ENCODE measurements around the gene LGALS7B. TPM values are rescaled to one million over a fixed set of nuclear protein-coding genes. Genes with fewer than 3 reads are reported as not detected.

Gene LGALS7B
- total RNA-seq, 1 donor from 2014 or later: not detected

DNA sequence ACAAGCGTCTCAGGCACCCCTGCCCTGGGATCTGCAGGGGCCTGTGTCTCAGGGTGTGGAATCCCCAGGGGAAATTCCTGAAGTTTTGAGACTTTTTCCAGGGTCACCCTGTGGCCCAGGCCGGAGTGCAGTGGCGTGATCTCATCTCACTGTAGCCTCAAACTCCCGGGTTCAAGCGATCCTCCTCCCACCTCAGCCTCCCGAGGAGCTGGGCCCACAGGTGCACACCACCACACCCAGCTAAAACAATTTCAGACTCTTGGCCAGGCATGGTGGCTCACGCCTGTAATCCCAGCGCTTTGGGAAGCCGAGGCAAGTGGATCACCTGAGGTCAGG, 48.8 kb upstream of the LGALS7B start:
- Histone ChIP-seq H3K27ac (ENCODE audit: low read depth, low read length) (no peak overlapping the region), H3K9me3 (ENCODE audit: insufficient read depth, low read depth, low read length) (no peaks in the 10 kb centered on the region), H3K4me3 (ENCODE audit: insufficient read depth, low read depth, low read length) (no peak overlapping the region), H3K4me2 (ENCODE audit: low read length) (no peak overlapping the region), H2AFZ (ENCODE audit: low read depth, low read length) (no peak overlapping the region), H3K9ac (ENCODE audit: low read length) (no peak overlapping the region), H3K79me2 (ENCODE audit: insufficient read depth, low read length) (no peaks in the 10 kb centered on the region), H3K27me3 (ENCODE audit: insufficient read depth, low read length) (no peaks in the 10 kb centered on the region), H3K36me3 (ENCODE audit: insufficient read depth, low read length) (no peaks in the 10 kb centered on the region), H4K20me1 (ENCODE audit: insufficient read depth, low read length) (peaks cover 2% of the 10 kb centered on the region), H3K4me1 (ENCODE audit: insufficient read depth, low read length) (peaks cover 2% of the 10 kb centered on the region)
- Mint-ChIP-seq H3K27me3 (ENCODE audit: low read depth, unreplicated experiment) (peaks cover 5% of the 10 kb centered on the region), H3K27ac (ENCODE audit: unreplicated experiment) (no peak overlapping the region), H3K9me3 (ENCODE audit: unreplicated experiment) (peaks cover 4% of the 10 kb centered on the region), H3K36me3 (ENCODE audit: low read depth, unreplicated experiment) (no peaks in the 10 kb centered on the region), H3K4me1 (ENCODE audit: low read depth, unreplicated experiment) (no peaks in the 10 kb centered on the region), H3K4me3 (ENCODE audit: unreplicated experiment) (no peak overlapping the region)
- DNase-seq (ENCODE audit: low read depth): no peak
- TF ChIP-seq EZH2 (IDR thresholded peaks at IDR 0.05; ENCODE audit: insufficient read depth, low read length): no peak
- TF ChIP-seq, protein P1, sequence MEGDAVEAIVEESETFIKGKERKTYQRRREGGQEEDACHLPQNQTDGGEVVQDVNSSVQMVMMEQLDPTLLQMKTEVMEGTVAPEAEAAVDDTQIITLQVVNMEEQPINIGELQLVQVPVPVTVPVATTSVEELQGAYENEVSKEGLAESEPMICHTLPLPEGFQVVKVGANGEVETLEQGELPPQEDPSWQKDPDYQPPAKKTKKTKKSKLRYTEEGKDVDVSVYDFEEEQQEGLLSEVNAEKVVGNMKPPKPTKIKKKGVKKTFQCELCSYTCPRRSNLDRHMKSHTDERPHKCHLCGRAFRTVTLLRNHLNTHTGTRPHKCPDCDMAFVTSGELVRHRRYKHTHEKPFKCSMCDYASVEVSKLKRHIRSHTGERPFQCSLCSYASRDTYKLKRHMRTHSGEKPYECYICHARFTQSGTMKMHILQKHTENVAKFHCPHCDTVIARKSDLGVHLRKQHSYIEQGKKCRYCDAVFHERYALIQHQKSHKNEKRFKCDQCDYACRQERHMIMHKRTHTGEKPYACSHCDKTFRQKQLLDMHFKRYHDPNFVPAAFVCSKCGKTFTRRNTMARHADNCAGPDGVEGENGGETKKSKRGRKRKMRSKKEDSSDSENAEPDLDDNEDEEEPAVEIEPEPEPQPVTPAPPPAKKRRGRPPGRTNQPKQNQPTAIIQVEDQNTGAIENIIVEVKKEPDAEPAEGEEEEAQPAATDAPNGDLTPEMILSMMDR (IDR thresholded peaks at IDR 0.05; ENCODE audit: insufficient read depth, low read depth, low read length): no peak
- no peak for FAIRE-seq

DNA sequence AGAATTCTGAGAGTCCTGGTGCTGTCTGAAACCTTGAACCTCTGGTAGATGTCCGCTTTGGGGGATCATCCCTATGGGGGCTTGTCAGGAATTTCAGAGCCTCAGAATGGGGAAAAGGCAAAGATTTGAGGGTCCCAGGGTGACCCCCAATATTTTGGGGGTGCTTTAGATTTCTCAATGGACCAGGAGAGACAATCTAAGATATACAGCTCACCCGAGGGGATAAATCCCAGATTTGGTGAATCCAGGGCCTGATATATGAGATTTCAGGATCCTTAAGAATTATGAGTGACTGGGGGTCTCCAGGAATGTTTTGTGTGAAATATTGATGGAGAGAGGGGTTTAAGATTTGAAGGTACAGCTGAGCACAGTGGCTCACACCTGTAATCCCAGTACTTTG, 48.1 kb upstream of the LGALS7B start:
- Mint-ChIP-seq H3K36me3 (ENCODE audit: low read depth, unreplicated experiment) (no peaks in the 10 kb centered on the region), H3K4me1 (ENCODE audit: low read depth, unreplicated experiment) (no peaks in the 10 kb centered on the region), H3K27me3 (ENCODE audit: low read depth, unreplicated experiment) (peaks cover 5% of the 10 kb centered on the region), H3K27ac (ENCODE audit: unreplicated experiment) (no peak overlapping the region), H3K4me3 (ENCODE audit: unreplicated experiment) (no peak overlapping the region), H3K9me3 (ENCODE audit: unreplicated experiment) (peaks cover 4% of the 10 kb centered on the region)
- Histone ChIP-seq H3K4me2 (ENCODE audit: low read length) (no peak overlapping the region), H4K20me1 (ENCODE audit: insufficient read depth, low read length) (no peaks in the 10 kb centered on the region), H3K27me3 (ENCODE audit: insufficient read depth, low read length) (no peaks in the 10 kb centered on the region), H2AFZ (ENCODE audit: low read depth, low read length) (no peak overlapping the region), H3K4me1 (ENCODE audit: insufficient read depth, low read length) (no peaks in the 10 kb centered on the region), H3K36me3 (ENCODE audit: insufficient read depth, low read length) (no peaks in the 10 kb centered on the region), H3K79me2 (ENCODE audit: insufficient read depth, low read length) (no peaks in the 10 kb centered on the region), H3K9ac (ENCODE audit: low read length) (no peak overlapping the region), H3K4me3 (ENCODE audit: insufficient read depth, low read depth, low read length) (no peak overlapping the region), H3K9me3 (ENCODE audit: insufficient read depth, low read depth, low read length) (no peaks in the 10 kb centered on the region), H3K27ac (ENCODE audit: low read depth, low read length) (no peak overlapping the region)
- TF ChIP-seq, protein P1 (IDR thresholded peaks at IDR 0.05; ENCODE audit: insufficient read depth, low read depth, low read length): no peak
- TF ChIP-seq EZH2 (IDR thresholded peaks at IDR 0.05; ENCODE audit: insufficient read depth, low read length): no peak
- DNase-seq (ENCODE audit: low read depth): no peak
- no peak for FAIRE-seq

DNA sequence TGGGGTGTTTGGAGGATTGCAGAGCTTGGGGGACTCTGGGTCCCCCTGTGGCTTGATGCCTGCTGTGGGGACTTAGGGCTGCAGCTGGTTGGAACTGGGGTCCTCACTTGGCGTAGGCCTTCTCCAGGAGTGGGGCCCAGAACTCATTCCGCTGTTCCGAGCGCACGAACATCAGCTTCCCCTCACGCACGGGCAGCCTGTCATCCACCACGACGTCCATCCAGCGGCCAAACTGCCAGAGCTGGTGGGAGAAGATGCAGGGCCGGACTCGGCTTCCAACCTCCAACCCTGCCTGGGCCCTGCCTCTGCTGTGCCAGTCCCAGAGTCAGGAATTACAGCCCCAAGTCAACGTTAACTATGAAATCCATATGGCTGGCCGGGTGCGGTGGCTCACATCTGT, 47.3 kb upstream of the LGALS7B start:
- H3K27me3 Mint-ChIP-seq (ENCODE audit: low read depth, unreplicated experiment): peaks cover 5% of the 10 kb centered on the region
- Histone ChIP-seq H3K9me3 (ENCODE audit: insufficient read depth, low read depth, low read length) (no peaks in the 10 kb centered on the region), H3K4me1 (ENCODE audit: insufficient read depth, low read length) (no peaks in the 10 kb centered on the region), H2AFZ (ENCODE audit: low read depth, low read length) (no peak overlapping the region), H3K36me3 (ENCODE audit: insufficient read depth, low read length) (no peaks in the 10 kb centered on the region), H3K4me2 (ENCODE audit: low read length) (no peak overlapping the region), H3K4me3 (ENCODE audit: insufficient read depth, low read depth, low read length) (no peak overlapping the region), H4K20me1 (ENCODE audit: insufficient read depth, low read length) (no peaks in the 10 kb centered on the region), H3K27ac (ENCODE audit: low read depth, low read length) (no peak overlapping the region), H3K9ac (ENCODE audit: low read length) (no peak overlapping the region), H3K79me2 (ENCODE audit: insufficient read depth, low read length) (no peaks in the 10 kb centered on the region), H3K27me3 (ENCODE audit: insufficient read depth, low read length) (no peaks in the 10 kb centered on the region)
- H3K36me3 Mint-ChIP-seq (ENCODE audit: low read depth, unreplicated experiment): no peaks in the 10 kb centered on the region
- no peak overlapping the region for H3K27ac Mint-ChIP-seq (ENCODE audit: unreplicated experiment)
- H3K9me3 Mint-ChIP-seq (ENCODE audit: unreplicated experiment): peaks cover 4% of the 10 kb centered on the region
- FAIRE-seq (no peak), DNase-seq (ENCODE audit: low read depth) (no peak)
- H3K4me3 Mint-ChIP-seq (ENCODE audit: unreplicated experiment): no peak overlapping the region
- TF ChIP-seq, protein P1 (IDR thresholded peaks at IDR 0.05; ENCODE audit: insufficient read depth, low read depth, low read length): no peak
- no peak for TF ChIP-seq EZH2 (IDR thresholded peaks at IDR 0.05; ENCODE audit: insufficient read depth, low read length)
- H3K4me1 Mint-ChIP-seq (ENCODE audit: low read depth, unreplicated experiment): no peaks in the 10 kb centered on the region
